ENCODE measurements around the gene NAPEPLD. TPM values are rescaled to one million over a fixed set of nuclear protein-coding genes. Genes with fewer than 3 reads are reported as not detected.

Gene NAPEPLD
- total and polyA plus RNA-seq, 2 experiments from 2014 or later = 9.4 to 10.7 TPM

DNA sequence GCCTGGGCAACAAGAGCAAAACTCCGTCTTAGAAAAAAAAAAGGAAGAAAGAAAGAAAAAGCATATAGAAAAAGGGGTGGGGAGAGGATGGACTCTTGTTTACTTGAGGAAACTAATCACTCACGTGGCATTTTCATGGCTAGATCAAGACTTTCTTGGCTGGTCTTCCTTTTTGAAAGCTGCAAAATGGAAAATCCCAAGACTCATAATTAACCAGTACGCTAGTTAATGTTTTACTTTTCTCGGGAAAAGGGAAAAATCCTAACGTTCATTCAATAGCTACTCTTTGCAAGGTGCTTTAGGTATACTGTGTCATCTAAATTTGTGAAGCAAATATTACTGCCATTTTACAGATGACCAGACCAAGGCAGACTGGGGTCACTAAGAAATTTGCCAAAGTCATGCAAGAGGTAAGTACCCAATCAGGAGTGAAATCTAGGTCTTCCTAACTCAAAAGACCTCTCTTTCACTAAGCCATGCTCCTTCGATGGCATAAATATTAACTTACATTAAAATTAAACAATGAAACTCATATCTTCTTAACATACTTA lies 24.4 kb downstream of the NAPEPLD start (continued):
- TF ChIP-seq, protein P1, sequence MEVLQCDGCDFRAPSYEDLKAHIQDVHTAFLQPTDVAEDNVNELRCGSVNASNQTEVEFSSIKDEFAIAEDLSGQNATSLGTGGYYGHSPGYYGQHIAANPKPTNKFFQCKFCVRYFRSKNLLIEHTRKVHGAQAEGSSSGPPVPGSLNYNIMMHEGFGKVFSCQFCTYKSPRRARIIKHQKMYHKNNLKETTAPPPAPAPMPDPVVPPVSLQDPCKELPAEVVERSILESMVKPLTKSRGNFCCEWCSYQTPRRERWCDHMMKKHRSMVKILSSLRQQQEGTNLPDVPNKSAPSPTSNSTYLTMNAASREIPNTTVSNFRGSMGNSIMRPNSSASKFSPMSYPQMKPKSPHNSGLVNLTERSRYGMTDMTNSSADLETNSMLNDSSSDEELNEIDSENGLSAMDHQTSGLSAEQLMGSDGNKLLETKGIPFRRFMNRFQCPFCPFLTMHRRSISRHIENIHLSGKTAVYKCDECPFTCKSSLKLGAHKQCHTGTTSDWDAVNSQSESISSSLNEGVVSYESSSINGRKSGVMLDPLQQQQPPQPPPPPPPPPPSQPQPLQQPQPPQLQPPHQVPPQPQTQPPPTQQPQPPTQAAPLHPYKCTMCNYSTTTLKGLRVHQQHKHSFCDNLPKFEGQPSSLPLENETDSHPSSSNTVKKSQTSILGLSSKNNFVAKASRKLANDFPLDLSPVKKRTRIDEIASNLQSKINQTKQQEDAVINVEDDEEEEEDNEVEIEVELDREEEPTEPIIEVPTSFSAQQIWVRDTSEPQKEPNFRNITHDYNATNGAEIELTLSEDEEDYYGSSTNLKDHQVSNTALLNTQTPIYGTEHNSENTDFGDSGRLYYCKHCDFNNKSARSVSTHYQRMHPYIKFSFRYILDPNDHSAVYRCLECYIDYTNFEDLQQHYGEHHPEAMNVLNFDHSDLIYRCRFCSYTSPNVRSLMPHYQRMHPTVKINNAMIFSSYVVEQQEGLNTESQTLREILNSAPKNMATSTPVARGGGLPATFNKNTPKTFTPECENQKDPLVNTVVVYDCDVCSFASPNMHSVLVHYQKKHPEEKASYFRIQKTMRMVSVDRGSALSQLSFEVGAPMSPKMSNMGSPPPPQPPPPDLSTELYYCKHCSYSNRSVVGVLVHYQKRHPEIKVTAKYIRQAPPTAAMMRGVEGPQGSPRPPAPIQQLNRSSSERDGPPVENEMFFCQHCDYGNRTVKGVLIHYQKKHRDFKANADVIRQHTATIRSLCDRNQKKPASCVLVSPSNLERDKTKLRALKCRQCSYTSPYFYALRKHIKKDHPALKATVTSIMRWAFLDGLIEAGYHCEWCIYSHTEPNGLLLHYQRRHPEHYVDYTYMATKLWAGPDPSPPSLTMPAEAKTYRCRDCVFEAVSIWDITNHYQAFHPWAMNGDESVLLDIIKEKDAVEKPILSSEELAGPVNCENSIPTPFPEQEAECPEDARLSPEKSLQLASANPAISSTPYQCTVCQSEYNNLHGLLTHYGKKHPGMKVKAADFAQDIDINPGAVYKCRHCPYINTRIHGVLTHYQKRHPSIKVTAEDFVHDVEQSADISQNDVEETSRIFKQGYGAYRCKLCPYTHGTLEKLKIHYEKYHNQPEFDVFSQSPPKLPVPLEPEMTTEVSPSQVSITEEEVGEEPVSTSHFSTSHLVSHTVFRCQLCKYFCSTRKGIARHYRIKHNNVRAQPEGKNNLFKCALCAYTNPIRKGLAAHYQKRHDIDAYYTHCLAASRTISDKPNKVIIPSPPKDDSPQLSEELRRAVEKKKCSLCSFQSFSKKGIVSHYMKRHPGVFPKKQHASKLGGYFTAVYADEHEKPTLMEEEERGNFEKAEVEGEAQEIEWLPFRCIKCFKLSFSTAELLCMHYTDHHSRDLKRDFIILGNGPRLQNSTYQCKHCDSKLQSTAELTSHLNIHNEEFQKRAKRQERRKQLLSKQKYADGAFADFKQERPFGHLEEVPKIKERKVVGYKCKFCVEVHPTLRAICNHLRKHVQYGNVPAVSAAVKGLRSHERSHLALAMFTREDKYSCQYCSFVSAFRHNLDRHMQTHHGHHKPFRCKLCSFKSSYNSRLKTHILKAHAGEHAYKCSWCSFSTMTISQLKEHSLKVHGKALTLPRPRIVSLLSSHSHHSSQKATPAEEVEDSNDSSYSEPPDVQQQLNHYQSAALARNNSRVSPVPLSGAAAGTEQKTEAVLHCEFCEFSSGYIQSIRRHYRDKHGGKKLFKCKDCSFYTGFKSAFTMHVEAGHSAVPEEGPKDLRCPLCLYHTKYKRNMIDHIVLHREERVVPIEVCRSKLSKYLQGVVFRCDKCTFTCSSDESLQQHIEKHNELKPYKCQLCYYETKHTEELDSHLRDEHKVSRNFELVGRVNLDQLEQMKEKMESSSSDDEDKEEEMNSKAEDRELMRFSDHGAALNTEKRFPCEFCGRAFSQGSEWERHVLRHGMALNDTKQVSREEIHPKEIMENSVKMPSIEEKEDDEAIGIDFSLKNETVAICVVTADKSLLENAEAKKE (CRISPR knock-in tag; IDR thresholded peaks at IDR 0.05) = no peak
- TF ChIP-seq ZNF114 (CRISPR knock-in tag; IDR thresholded peaks at IDR 0.05) (no peak), JUNB (IDR thresholded peaks at IDR 0.05; ENCODE audit: unreplicated experiment) (no peak), NANOG (IDR thresholded peaks at IDR 0.05; ENCODE audit: borderline replicate concordance) (no peak), POLR2AphosphoS5 (IDR thresholded peaks at IDR 0.05; ENCODE audit: low read depth) (no peak), REST (IDR thresholded peaks at IDR 0.05; ENCODE audit: unreplicated experiment) (no peak), ZNF331 (CRISPR knock-in tag; IDR thresholded peaks at IDR 0.05; ENCODE audit: low read depth) (no peak), CREB1 (CRISPR knock-in tag; IDR thresholded peaks at IDR 0.05; ENCODE audit: low read depth) (no peak), EZH2 (IDR thresholded peaks at IDR 0.05; ENCODE audit: low read depth, unreplicated experiment) (no peak)

Measured in GM23338 (cell line).